Osteoblast (primary cell): ENCODE results near the gene NMNAT2. TPM values are rescaled to one million over a fixed set of nuclear protein-coding genes. Genes with fewer than 3 reads are reported as not detected.
A peak's percentile ranks its signal among the peaks of the same experiment; 100 is the strongest.

Source experiments
- DNase-seq: peaks from one replicate; pipeline ENCODE4 v3.0.0; 2011; ENCODE audit warnings: low spot score, mixed read lengths; ENCODE audit not compliant: insufficient read length; ENCODE audit errors: missing footprints
- H2AFZ ChIP-seq: 2 replicates; pipeline ENCODE4 v1.6.0; 2011; ENCODE audit warnings: mild to moderate bottlenecking, low read length
- H3K27ac ChIP-seq: 2 replicates; pipeline ENCODE4 v1.5.1; 2011; ENCODE audit warnings: mild to moderate bottlenecking, low read depth, low read length, moderate library complexity
- H3K27me3 ChIP-seq: 2 replicates; pipeline ENCODE4 v1.6.0; 2012; ENCODE audit warnings: mild to moderate bottlenecking, control low read depth, inconsistent platforms, low read length, moderate library complexity; ENCODE audit not compliant: insufficient read depth
- H3K36me3 ChIP-seq: 2 replicates; pipeline ENCODE4 v1.5.1; 2011; ENCODE audit warnings: mild to moderate bottlenecking, low read length, control low read depth, moderate library complexity; ENCODE audit not compliant: insufficient read depth
- H3K4me1 ChIP-seq: 2 replicates; pipeline ENCODE4 v1.5.1; 2011; ENCODE audit warnings: mild to moderate bottlenecking, low read length, control low read depth, moderate library complexity; ENCODE audit not compliant: insufficient read depth
- H3K4me2 ChIP-seq: 2 replicates; pipeline ENCODE4 v1.6.0; 2011; ENCODE audit warnings: mild to moderate bottlenecking, low read length; ENCODE audit not compliant: insufficient read depth
- H3K4me3 ChIP-seq: fragments of 200-600 bp; sonication (generic); 3 replicates; pipeline ENCODE4 v1.5.1; 2012; ENCODE audit warnings: mild to moderate bottlenecking, low read length, inconsistent platforms; ENCODE audit not compliant: insufficient read depth
- H3K79me2 ChIP-seq: 2 replicates; pipeline ENCODE4 v1.6.0; 2012; ENCODE audit warnings: mild to moderate bottlenecking, low read length, control low read depth, inconsistent platforms; ENCODE audit not compliant: insufficient read depth
- H3K9me3 ChIP-seq: 2 replicates; pipeline ENCODE4 v1.5.1; 2011; ENCODE audit warnings: low read depth, low read length, control low read depth
- H4K20me1 ChIP-seq: 2 replicates; pipeline ENCODE4 v1.6.0; 2012; ENCODE audit warnings: mild to moderate bottlenecking, low read length, control low read depth; ENCODE audit not compliant: insufficient read depth
- total RNA-seq: library from RNA; depleted of rRNA; stranded (reverse); fragments of >200 nt; gene quantifications from 2 replicates; pipeline ENCODE4 v1.2.3, GENCODE V29; 2012
- TF ChIP-seq, protein P1 (sequence below): IDR thresholded peaks from 2 replicates; pipeline ENCODE4 v1.5.1; 2011; ENCODE audit warnings: mild to moderate bottlenecking, low read depth, low read length, moderate library complexity; ENCODE audit errors: extremely low read depth

The NMNAT2 gene
- total RNA-seq, 1 donor, result 2.5 TPM

DNA sequence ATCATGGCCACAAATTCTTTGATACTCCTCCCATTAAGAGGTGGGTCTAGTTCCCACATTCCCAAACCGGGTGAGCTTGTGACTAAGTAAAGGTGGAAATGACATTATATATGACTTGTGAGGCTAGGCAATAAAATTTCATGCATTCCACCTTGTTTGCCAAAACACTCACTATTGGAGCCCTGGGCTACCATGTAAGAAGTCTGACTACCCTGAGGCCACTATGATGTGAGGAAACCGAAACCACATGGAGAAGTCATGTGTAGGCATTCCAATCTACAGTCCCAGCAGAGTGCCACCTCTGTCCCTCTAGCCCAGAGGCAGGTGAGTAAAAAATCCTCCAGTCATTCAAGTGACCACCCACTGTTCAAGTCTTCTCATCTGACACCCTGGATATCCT is 36.2 kb upstream of the NMNAT2 start:
- H3K79me2 ChIP-seq, result no peaks in the 10 kb centered on the region
- no peak overlapping the region for H3K4me3 ChIP-seq
- H3K4me2 ChIP-seq, result peak overlapping the region; percentile 5
- no peaks in the 10 kb centered on the region for H3K9me3 ChIP-seq
- no peaks in the 10 kb centered on the region for H3K36me3 ChIP-seq
- H3K4me1 ChIP-seq, result no peaks in the 10 kb centered on the region
- peaks cover 6% of the 10 kb centered on the region for H3K27me3 ChIP-seq
- H3K27ac ChIP-seq, result no peak overlapping the region
- TF ChIP-seq, protein P1, sequence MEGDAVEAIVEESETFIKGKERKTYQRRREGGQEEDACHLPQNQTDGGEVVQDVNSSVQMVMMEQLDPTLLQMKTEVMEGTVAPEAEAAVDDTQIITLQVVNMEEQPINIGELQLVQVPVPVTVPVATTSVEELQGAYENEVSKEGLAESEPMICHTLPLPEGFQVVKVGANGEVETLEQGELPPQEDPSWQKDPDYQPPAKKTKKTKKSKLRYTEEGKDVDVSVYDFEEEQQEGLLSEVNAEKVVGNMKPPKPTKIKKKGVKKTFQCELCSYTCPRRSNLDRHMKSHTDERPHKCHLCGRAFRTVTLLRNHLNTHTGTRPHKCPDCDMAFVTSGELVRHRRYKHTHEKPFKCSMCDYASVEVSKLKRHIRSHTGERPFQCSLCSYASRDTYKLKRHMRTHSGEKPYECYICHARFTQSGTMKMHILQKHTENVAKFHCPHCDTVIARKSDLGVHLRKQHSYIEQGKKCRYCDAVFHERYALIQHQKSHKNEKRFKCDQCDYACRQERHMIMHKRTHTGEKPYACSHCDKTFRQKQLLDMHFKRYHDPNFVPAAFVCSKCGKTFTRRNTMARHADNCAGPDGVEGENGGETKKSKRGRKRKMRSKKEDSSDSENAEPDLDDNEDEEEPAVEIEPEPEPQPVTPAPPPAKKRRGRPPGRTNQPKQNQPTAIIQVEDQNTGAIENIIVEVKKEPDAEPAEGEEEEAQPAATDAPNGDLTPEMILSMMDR, result no peak
- no peaks in the 10 kb centered on the region for H4K20me1 ChIP-seq
- no peak overlapping the region for H2AFZ ChIP-seq
- no peak for DNase-seq

DNA sequence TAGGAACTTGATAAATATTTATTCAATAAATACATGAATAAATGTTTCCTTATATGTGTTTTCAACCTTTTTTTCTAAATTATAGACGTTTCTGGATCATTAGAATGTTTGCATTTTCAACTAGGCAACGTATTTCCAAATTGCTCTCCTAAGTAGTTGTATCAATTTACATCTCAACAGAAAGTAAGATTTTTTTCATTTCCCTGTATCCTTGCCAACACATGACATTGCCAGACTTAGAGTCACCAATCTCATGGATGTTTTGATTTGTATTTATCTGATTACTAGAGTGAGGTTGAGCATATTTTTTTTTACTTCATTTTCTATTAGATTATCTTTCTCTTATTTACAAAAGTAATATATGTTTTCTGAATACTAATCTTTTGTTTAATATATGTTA is 31.9 kb upstream of the NMNAT2 start:
- DNase-seq, result no peak
- no peaks in the 10 kb centered on the region for H3K4me1 ChIP-seq
- no peak overlapping the region for H3K27ac ChIP-seq
- no peaks in the 10 kb centered on the region for H4K20me1 ChIP-seq
- H2AFZ ChIP-seq, result no peak overlapping the region
- H3K79me2 ChIP-seq, result no peaks in the 10 kb centered on the region
- H3K27me3 ChIP-seq, result no peaks in the 10 kb centered on the region
- TF ChIP-seq, protein P1, result no peak
- no peak overlapping the region for H3K4me3 ChIP-seq
- no peak overlapping the region for H3K4me2 ChIP-seq
- no peaks in the 10 kb centered on the region for H3K36me3 ChIP-seq
- H3K9me3 ChIP-seq, result no peaks in the 10 kb centered on the region

GRCh38 chr1:183449223-183449770 is 31.1 kb upstream of the NMNAT2 start:
- TF ChIP-seq, protein P1, result no peak
- Histone ChIP-seq H3K36me3 (no peaks in the 10 kb centered on the region), H3K79me2 (no peaks in the 10 kb centered on the region), H3K4me3 (no peak overlapping the region), H4K20me1 (no peaks in the 10 kb centered on the region), H3K4me2 (no peak overlapping the region), H3K27me3 (no peaks in the 10 kb centered on the region), H2AFZ (no peak overlapping the region), H3K4me1 (no peaks in the 10 kb centered on the region), H3K9me3 (no peaks in the 10 kb centered on the region), H3K27ac (no peak overlapping the region)
- DNase-seq, result no peak

GRCh38 chr1:183444243-183444642 is 26.1 kb upstream of the NMNAT2 start:
- Histone ChIP-seq H3K4me2 (no peak overlapping the region), H3K9me3 (no peaks in the 10 kb centered on the region), H3K27me3 (peaks cover 16% of the 10 kb centered on the region), H3K27ac (no peak overlapping the region), H3K4me1 (no peaks in the 10 kb centered on the region), H4K20me1 (no peaks in the 10 kb centered on the region), H3K36me3 (no peaks in the 10 kb centered on the region), H2AFZ (no peak overlapping the region), H3K4me3 (no peak overlapping the region), H3K79me2 (no peaks in the 10 kb centered on the region)
- TF ChIP-seq, protein P1, result no peak
- no peak for DNase-seq
